Suppressor macrophage (primary cell): ENCODE data around the gene REXO2.

Experiments
- DNase-seq, 4 experiments: peaks; one replicate each; pipeline ENCODE4 v3.0.0-alpha.2; 2020 to 2022

REXO2 gene

DNA sequence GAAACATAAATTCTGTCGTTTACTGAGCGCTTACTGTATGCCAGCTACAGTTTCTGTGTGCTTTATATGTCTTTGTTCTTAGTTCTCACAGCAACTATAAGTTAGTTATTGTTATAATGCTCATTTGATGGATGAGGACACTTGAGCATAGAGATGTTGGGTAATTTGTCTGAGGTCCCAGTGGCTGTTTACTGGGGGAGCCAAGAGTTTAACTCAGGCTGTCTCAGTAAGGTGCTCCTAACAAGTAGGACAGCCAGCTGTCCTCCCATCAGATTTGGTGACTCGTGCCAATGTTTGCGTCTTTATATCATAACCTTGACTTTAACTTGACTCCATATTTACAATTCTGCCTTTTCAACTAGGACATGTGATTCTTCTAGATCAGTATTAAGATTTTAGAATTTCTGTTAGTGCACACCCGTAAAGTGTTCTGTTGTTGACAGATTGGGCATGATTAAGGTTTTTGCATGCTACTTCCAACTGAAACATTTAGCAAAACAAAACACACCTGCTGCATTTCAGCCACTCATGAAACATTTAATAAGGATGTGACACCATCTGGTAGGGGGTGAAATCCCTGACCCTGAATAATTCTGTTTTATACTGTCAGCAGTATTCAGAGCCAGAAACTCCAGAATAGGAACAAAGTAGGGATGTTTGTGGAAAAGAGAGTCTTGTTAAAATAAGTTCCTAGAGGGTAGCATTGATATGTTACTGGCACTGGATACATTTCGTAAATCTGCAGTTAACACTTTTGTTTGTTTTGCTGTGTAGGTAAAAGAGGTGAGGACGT is 1.9 kb downstream of the REXO2 start:
- no peak for DNase-seq

DNA sequence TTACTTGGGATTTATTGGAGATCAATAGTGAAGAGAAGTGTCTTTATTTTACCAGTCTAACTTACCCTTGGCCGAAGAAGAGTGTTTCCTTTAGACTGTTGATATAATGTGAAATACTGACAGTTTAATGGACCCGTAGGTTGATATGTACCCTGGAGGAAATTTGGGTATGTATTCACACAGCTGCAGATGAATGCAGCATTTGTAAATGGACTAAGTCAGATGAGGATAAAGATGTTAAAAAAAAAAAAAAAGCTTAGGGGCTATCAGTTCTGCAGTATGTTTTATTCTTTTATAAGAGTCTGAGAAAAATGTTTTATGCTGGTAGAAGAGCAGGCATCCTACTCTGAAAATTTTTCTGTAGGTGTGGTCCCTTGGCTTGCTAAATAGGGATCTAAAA is 2.7 kb downstream of the REXO2 start:
- no peak for DNase-seq

DNA sequence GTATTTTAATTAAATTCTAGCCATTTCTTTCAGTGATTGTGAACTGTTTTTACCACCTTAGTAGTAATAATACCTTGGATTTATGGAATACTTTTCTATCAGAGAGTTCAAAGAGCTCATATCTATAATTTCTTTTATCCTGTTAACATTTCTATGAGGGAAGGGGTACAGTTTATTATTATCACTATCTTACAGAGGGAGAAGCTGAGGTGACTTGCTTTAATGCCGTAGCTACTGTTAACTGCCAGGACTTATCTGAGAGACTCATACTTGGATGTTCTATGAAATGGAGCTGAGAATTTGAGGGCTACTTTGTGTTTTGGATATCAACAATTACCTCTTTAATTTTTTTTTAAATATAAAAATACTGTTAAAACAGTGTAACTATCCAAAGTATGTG is 3.3 kb downstream of the REXO2 start:
- DNase-seq, result no peak

DNA sequence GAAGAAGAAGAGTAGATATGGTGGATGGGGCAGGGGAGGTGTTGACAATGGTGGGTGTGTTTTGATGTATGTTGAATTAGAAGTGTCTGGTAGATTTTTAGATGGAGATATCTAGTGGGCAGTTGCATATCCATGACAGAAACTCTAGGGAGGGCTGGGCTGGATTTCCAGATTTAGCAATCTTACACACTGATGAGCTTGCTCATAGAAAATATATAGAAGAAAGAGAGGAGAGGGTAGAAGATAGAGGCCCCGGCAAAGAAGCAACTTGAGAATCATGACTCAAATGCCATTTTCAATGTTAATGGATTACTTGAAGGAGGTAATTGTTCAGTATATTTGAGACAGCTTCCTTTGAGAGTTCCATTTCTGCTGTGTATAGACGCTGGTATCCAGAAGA is 8.2 kb downstream of the REXO2 start:
- DNase-seq, result no peak

DNA sequence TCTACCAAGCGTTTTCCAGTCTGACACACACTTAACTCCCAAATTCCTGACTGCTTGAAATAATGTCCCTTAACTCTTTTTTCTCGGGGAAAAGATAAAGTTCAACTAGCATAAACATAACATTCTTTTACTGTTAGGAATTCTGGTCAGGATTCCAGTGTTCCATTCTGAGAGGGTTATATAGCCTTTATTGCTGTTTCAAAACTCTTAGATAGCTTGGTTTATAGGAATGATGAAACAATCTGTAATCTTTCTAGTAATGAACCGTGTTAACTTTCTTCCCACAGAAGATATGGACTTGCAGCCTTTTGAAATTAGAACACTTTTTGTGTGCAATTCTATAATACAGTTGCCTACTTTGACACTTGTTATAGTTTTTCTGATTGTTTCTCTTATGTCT is 8.6 kb downstream of the REXO2 start:
- no peak for DNase-seq

DNA sequence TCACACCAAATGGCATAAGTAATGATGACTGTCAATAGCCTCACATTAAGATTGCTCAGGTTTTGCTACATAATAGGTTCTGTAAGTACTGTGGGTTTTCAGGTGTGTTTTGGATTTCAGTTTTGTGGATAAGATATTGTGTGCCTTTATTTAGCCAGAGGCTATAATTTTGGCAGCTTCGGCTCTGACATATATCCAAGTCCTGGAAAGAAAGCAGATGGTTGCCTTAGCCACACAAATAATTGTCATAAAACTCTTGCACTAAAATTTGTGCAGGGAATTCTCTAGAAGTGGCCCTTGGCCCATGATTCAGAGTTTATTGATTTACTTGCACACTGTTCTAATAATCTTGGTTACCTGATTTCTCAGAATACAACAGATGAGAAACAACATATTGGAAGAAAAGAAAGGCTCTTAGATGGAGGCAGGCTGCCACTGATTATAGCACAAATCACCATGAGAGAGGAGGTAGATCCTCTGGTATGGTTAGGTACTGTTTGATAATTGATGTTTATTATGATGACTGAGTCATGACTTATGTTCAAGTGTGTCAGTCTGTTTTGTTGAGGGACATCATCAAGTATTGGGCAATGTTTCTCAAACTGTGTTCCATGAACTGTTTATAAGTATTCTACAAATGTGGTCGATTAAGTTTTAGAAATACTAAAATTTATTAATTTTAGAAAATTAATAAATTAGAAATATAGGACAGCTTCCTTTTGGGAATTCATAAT is 9.6 kb downstream of the REXO2 start:
- no peak for DNase-seq

DNA sequence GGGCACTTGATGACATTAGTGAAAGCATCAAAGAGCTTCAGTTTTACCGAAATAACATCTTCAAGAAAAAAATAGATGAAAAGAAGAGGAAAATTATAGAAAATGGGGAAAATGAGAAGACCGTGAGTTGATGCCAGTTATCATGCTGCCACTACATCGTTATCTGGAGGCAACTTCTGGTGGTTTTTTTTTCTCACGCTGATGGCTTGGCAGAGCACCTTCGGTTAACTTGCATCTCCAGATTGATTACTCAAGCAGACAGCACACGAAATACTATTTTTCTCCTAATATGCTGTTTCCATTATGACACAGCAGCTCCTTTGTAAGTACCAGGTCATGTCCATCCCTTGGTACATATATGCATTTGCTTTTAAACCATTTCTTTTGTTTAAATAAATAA is 10.6 kb downstream of the REXO2 start:
- DNase-seq, result no peak

DNA sequence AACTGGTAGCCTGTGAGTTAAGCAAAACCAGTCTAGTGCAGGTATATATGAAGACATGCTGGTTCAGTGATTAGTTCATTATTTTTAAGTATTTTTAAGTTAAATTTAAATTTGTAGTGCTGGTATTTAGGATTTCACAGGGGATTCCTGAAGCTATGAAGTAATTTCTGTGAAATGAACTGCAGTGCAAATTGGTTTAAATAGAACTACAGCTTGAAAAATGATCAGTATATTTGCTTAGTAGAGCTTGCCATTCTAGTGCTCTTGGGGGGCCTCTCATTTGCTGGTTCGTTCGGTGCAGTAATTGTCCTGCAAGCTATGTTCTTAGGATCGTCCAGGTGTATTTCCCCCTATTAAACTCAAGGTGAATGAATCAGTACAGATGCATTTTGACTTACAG is 13.1 kb downstream of the REXO2 start:
- no peak for DNase-seq

DNA sequence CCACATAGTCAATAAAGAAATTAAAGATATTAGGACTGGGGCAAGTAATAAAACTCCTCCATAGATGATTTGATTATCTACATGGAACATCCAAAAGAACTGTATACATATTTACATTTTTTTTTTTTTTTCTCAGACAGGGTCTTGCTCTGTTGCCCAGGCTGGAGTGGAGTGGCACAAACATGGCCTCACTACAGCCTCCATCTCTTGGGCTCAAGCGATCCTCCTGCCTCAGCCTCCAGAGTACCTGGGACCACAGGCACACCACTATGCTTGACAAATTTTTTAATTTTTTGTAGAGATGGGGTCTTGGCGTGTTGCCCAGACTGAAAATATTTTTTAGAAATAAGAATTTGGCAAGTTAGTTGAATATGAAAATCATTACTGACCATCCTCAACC is 24.7 kb downstream of the REXO2 start:
- DNase-seq, result no peak

DNA sequence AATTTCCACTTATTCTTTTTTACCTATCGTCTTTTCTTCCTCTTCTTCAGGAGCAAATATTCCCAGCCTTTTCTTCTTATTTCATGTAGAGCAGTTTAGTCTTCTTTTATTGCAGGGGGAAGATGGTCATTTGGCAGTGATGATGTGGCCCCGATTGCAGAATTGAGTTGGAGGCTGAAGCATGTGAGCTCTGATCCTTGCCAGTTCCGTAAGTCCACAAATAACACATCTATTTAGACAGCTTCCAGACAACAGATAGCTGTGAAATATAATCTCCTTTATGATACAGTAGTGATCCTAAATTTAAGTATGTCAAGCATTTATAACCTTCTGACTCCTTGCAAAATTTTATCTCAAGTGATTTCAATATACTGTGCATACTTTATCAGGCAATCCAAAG is 27.5 kb downstream of the REXO2 start:
- no peak for DNase-seq

DNA sequence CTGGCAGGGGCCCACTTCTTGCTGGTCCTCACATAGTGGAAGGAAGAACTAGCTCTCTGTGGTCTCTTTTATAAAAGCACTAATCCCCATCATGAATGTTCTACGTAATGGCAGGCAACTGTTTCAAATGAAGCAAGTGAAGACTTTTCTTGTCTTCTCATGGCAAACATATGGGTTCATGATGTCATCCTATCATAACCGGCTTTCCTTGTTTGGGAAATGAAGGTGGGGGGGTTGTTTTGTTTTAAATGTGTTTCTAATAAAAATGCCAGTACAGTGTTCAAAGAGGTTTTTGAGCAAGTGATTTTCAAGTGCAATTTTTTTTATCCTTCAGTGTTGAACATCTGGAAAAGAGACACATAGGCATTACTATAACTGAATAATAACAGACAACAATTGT is 33.4 kb downstream of the REXO2 start:
- no peak for DNase-seq

DNA sequence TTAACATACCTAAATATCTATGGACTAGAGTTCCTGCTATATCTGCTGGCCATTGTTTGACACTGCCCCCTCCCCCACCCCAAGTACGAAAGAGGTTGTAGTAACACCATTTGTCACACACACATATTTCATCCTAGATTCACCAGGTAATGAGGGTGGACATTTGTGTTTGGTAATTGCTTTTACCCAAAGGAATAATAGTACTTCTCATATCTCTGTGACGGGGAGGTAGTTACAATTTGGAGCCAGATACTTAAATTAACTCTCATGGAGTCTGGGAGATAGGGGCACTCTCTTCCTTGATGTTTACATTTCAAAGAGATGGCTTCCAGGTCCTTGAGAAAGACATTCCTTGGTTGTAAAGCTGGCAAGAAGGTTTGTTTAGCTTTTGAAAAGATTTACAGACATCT is 38.7 kb downstream of the REXO2 start:
- DNase-seq, result no peak

DNA sequence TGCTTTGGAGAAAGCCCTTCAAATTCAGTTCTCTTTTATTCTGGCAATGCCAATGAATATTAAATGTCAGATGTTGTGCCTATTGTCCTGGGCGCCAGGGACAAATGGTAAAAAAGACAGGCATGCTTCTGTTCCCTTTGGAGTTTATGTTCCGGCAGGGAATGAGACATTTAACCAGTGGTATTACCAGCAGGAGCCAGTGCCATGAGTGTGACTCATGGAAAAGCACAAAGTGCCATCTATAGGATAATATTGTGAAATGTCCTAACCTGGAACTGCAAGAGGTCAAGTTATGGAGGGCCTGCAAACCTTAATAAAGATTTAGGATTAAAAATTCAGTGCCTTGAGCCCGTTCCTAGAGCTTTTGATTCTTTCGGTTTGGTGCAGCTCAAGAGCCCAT is 39.5 kb downstream of the REXO2 start:
- DNase-seq, result no peak

DNA sequence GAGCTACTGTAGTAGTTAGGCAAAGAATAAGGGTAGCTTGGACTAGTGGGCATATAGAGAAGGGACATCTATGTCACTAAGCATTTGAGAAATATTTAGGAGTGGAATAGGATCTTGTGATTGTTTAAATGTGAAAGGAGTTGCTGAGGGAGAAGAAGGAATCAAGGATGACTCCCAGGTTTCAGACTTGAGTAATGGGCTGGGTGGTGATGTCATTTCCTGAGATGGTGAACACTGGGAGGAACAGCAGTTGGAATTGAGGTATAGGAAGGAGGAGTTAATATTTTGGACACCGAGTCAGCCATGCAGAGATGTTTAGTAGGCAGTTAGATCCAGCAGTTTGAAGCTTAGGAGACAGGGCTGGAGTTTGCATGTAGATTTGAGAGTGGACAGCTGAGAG is 40.1 kb downstream of the REXO2 start:
- DNase-seq, result no peak

DNA sequence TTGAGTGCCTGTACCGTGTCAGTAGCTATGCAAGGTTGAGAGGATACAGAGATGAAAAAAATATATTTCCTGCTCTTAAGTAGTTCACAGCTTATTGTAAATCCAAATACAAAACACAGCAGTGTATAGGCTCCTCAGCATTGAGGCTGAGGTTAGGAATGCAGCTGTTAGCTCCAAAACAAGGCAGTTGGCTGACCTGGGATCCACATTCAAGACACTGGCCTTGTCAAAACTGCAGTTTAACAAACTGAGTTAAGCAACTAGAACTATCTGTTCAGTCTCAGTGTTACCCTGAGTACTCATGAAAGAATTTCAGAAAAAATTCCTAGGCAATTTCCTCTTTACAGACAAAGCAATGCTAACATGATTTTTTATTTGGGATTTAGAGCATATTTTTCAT is 42.8 kb downstream of the REXO2 start:
- no peak for DNase-seq

DNA sequence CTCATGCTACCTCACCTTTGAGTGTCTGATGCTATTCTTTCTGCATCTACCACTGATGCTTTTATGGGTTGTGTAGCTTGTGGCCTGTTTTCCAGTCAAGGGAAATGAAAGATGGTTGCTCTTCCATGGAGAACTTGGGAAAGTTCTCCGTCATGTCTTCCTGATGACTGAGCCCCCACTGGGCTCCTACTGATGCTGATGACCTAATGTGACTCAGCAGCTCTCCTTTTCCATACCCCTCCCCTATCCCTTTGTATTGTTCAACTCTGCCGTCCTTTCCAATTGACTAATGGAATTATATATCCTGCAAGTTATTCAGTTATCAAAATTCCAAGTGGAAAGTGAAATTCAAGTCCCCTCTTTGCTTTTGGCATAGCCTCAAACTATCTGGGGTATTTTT is 44.7 kb downstream of the REXO2 start:
- no peak for DNase-seq

DNA sequence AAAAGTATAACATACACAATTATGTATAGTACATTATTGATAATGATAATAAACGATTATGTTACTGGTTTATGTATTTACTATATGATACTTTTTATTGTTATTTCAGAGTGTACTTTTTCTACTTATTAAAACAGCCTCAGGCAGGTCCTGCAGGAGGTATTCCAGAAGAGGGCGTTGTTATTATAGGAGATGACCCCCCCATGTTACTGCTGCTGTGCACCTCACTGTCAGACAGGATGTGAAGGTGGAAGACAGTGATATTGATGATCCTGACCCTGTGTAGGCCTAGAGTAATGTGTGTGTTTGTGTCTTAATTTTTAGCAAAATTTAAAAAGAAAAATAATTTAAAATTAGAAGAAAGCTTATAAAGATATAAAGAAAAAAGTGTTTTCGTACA is 57.6 kb downstream of the REXO2 start:
- no peak for DNase-seq

DNA sequence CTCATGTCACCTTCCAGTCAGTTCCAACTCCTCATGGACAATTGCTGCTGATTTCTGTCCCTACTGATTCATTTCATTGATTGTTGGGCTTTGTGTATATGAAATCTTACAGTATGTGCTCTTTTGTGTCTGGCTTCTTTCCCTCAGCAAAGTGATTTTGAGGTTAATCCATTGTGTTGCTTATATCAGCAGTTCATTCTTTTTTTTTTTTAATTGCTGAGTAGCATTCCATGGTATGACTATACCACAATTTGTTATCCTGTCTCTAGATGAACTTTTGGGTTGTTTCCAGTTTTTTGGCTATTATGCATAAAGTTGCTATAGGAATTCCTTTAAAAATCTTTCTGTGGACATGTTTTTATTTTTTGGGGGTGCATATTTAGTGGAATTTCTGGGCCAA is 60.5 kb downstream of the REXO2 start:
- no peak for DNase-seq
